Esophagus muscularis mucosa (tissue), 4 donors: Measurements from ENCODE around the gene PAOX. TPM values are rescaled to one million over a fixed set of nuclear protein-coding genes. Genes with fewer than 3 reads are reported as not detected.

Experiments used
- DNase-seq: peaks from one replicate; pipeline ENCODE4 v3.0.0-alpha.2; 2017; ENCODE audit errors: extremely low spot score
- H3K27ac ChIP-seq, 4 donors: fragments of 200-600 bp; sonication (generic); replicated peaks in 1 of 4; 1 replicate in 3 of 4; 2 replicates in 1 of 4; pipeline ENCODE4 v1.5.1; 2016 to 2019; ENCODE audit warnings: mild to moderate bottlenecking in 1 of 4
- H3K27me3 ChIP-seq, 4 donors: fragments of 200-600 bp; sonication (generic); one replicate each; pipeline versions ENCODE4 v1.5.1 to v1.6.0; 2016 to 2019
- H3K36me3 ChIP-seq, 4 donors: fragments of 200-600 bp; sonication (generic); one replicate each; pipeline ENCODE4 v1.5.1; 2016 to 2019
- H3K4me1 ChIP-seq, 4 donors: fragments of 200-600 bp; sonication (generic); one replicate each; pipeline ENCODE4 v1.5.1; 2016 to 2019
- H3K4me3 ChIP-seq, 4 donors: fragments of 200-600 bp; sonication (generic); 1 replicate in 2 of 4; 2 replicates in 2 of 4; pipeline ENCODE4 v1.5.1; 2016 to 2019; ENCODE audit warnings: mild to moderate bottlenecking in 4 of 4, moderate library complexity in 1 of 4
- H3K9me3 ChIP-seq, 4 donors: fragments of 200-600 bp; sonication (generic); 1 replicate in 3 of 4; 2 replicates in 1 of 4; pipeline ENCODE4 v1.5.1; 2016 to 2019
- CTCF ChIP-seq, 3 experiments: fragments of 200-600 bp in 2 of 3; fragments of 450-650 bp in 1 of 3; sonication (generic) in 2 of 3; IDR thresholded peaks; one replicate each; pipeline ENCODE4 v1.5.1; 2017 to 2019; ENCODE audit warnings: antibody characterized with exemption in 3 of 3, mild to moderate bottlenecking in 2 of 3, moderate library complexity in 1 of 3
- EP300 ChIP-seq: sonication (generic); formaldehyde crosslinking; IDR thresholded peaks from one replicate; pipeline ENCODE4 v1.6.1; 2017; ENCODE audit warnings: antibody characterized with exemption
- POLR2A ChIP-seq: fragments of 450-650 bp; IDR thresholded peaks from one replicate; pipeline ENCODE4 v1.6.1; 2017; ENCODE audit warnings: antibody characterized with exemption, moderate library complexity, mild to moderate bottlenecking, low read depth
- POLR2AphosphoS5 ChIP-seq, 2 donors: sonication (generic); formaldehyde crosslinking; IDR thresholded peaks; one replicate each; pipeline ENCODE4 v1.6.1; 2017; ENCODE audit warnings: antibody characterized with exemption in 2 of 2
- WGBS: methylation state at CpG from one replicate; pipeline ENCODE4 v1.1.5; 2018; 5-methylcytosine and 5-hydroxymethylcytosine counted together
- intact Hi-C: fragments of 100-400 bp; cut with DNase I; formaldehyde crosslinking; loops from one replicate; pipeline ENCODE4 v1.15.1; 2023
- total RNA-seq, 4 donors: library from RNA; depleted of rRNA; stranded (reverse); fragments of >200 nt; gene quantifications; one replicate each; pipeline versions ENCODE4 v1.1.0 to v1.2.1, GENCODE V29; 2016

Gene PAOX
- total RNA-seq, 4 donors from 2014 or later: 10.1 to 15.0 (median 14.3) TPM

- H3K27me3 ChIP-seq: no peaks in the 10 kb centered on the region
- H3K4me3 ChIP-seq: peak overlapping the region in 2 of 4 donors; percentile 82 to 92
- intact Hi-C loops: loop anchor here (5.0 kb wide), 1 partner anchor 65 kb away; no protein-coding TSS in a partner anchor
- H3K4me1 ChIP-seq: peaks cover 21 to 49% (median 40%) of the 10 kb centered on the region in 4 donors
- H3K9me3 ChIP-seq: no peaks in the 10 kb centered on the region
- DNase-seq: no peak
- TF ChIP-seq POLR2A (no peak), EP300 (no peak), POLR2AphosphoS5 (IDR thresholded peaks at IDR 0.05) (no peak), CTCF (IDR thresholded peaks at IDR 0.05) (no peak)
- 92% methylated on average over 8 of the region's 30 CpGs for WGBS
- H3K27ac ChIP-seq: peak overlapping the region in 2 of 4 donors; percentile 80 to 81
- H3K36me3 ChIP-seq: peaks cover 0 to 11% (median 5%) of the 10 kb centered on the region in 4 donors
Observed at GRCh38 chr10:133377025-133377817, 1.8 kb upstream of the PAOX start.

- intact Hi-C loops: loop anchor here (5.0 kb wide), 1 partner anchor 66 kb away; no protein-coding TSS in a partner anchor
- H3K9me3 ChIP-seq: no peaks in the 10 kb centered on the region
- peaks cover 16 to 44% (median 36%) of the 10 kb centered on the region in 4 donors for H3K4me1 ChIP-seq
- TF ChIP-seq CTCF (IDR thresholded peaks at IDR 0.05) (no peak), POLR2AphosphoS5 (IDR thresholded peaks at IDR 0.05) (no peak), EP300 (no peak), POLR2A (no peak)
- no peak for DNase-seq
- H3K27me3 ChIP-seq: no peaks in the 10 kb centered on the region
- peak overlapping the region; percentile 80 to 89 (median 84) for H3K27ac ChIP-seq
- 0% methylated on average over 5 of the region's 20 CpGs for WGBS
- H3K36me3 ChIP-seq: peaks cover 0 to 15% (median 8%) of the 10 kb centered on the region in 4 donors
- H3K4me3 ChIP-seq: peak overlapping the region; percentile 74 to 93 (median 87)
Observed at GRCh38 chr10:133377818-133378250, 1.2 kb upstream of the PAOX start.

GRCh38 chr10:133378251-133379096 lies 588 bp upstream of the PAOX start:
- Histone ChIP-seq H3K36me3 (peaks cover 0 to 19% (median 8%) of the 10 kb centered on the region in 4 donors), H3K27me3 (no peaks in the 10 kb centered on the region), H3K4me3 (peak overlapping the region; percentile 74 to 93 (median 87)), H3K27ac (peak overlapping the region; percentile 80 to 89 (median 84)), H3K9me3 (no peaks in the 10 kb centered on the region), H3K4me1 (peaks cover 16 to 44% (median 36%) of the 10 kb centered on the region in 4 donors)
- no peak for DNase-seq
- intact Hi-C loops: loop anchor here (5.0 kb wide), 1 partner anchor 66 kb away; no protein-coding TSS in a partner anchor
- TF ChIP-seq CTCF (IDR thresholded peaks at IDR 0.05): peak in 1 of 3 experiments; percentile 4
- peak in 1 of 2 donors; percentile 55 for TF ChIP-seq POLR2AphosphoS5 (IDR thresholded peaks at IDR 0.05)
- no peak for TF ChIP-seq EP300
- no peak for TF ChIP-seq POLR2A
- 0% methylated on average over 25 of the region's 90 CpGs for WGBS

- TF ChIP-seq POLR2AphosphoS5 (IDR thresholded peaks at IDR 0.05) (no peak), CTCF (IDR thresholded peaks at IDR 0.05) (no peak), POLR2A (no peak), EP300 (no peak)
- H3K27ac ChIP-seq: peak overlapping the region; percentile 78 to 89 (median 82)
- peaks cover 0 to 34% (median 17%) of the 10 kb centered on the region in 4 donors for H3K36me3 ChIP-seq
- no peaks in the 10 kb centered on the region for H3K27me3 ChIP-seq
- intact Hi-C loops: loop anchor here (5.0 kb wide), 1 partner anchor 68 kb away; no protein-coding TSS in a partner anchor
- 96% methylated on average over 16 of the region's 36 CpGs for WGBS
- DNase-seq: no peak
- H3K4me3 ChIP-seq: peak overlapping the region; percentile 74 to 93 (median 87)
- H3K4me1 ChIP-seq: peaks cover 11 to 34% (median 26%) of the 10 kb centered on the region in 4 donors
- no peaks in the 10 kb centered on the region for H3K9me3 ChIP-seq
Observed at GRCh38 chr10:133379801-133380666, 972 bp downstream of the PAOX start.
